ENCODE measurements around the gene IGFALS.

DNA sequence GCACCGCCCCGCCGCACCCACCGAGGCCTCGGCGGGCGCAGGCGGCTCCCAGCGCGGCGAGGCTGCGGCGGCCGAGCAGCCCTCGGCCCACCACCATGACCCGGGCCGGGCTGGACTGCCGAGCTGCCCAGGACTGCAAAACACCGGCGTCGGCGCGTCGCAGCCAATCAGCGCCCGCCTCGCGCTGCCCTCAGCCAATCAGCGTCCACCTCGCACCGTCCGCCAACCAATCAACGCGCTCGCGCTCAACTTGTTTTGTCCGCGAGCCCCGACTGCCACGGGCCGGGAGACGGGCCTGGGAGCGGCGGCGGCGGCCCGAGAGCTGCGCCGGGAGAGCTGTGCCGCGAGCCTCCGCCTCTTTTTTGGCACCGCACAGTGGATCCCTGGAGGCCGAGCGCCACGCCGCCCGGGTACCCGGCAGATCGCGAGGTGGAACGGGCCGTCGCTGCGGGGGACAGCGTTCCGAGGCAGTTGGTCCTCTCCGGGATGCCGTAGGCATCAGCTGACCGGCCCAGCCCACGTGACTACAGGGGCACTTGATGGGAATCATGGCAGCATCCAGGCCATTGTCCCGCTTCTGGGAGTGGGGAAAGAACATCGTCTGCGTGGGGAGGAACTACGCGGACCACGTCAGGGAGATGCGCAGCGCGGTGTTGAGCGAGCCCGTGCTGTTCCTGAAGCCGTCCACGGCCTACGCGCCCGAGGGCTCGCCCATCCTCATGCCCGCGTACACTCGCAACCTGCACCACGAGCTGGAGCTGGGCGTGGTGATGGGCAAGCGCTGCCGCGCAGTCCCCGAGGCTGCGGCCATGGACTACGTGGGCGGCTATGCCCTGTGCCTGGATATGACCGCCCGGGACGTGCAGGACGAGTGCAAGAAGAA, 33.4 kb upstream of the IGFALS start, which contains the start of the genes FAHD1 and HAGH:
- TF ChIP-seq CTCF (IDR thresholded peaks at IDR 0.05): no peak
- no peak for TF ChIP-seq EP300 (IDR thresholded peaks at IDR 0.05)

All from sigmoid colon (tissue), 4 donors.